Measurements from ENCODE around the gene KRT80.

KRT80 gene

GRCh38 chr12:52156757-52157565 is 34.9 kb downstream of the KRT80 start:
- DNase-seq (ENCODE audit: low read depth in 4 of 4, low spot score in 1 of 4): peak; percentile 49 to 59 (median 56)

- DNase-seq (ENCODE audit: low read depth in 4 of 4, low spot score in 1 of 4): no peak
Measured at GRCh38 chr12:52156311-52156710, 35.5 kb downstream of the KRT80 start.

GRCh38 chr12:52155048-52155868 is 36.6 kb downstream of the KRT80 start:
- no peak for DNase-seq (ENCODE audit: low read depth in 4 of 4, low spot score in 1 of 4)

- DNase-seq (ENCODE audit: low read depth in 4 of 4, low spot score in 1 of 4): no peak
Measured at GRCh38 chr12:52152905-52153317, 38.9 kb downstream of the KRT80 start.

GRCh38 chr12:52151837-52152783 is 39.7 kb downstream of the KRT80 start:
- peak; percentile 36 to 47 (median 44) for DNase-seq (ENCODE audit: low read depth in 4 of 4, low spot score in 1 of 4)

GRCh38 chr12:52151153-52151836 is 40.5 kb downstream of the KRT80 start:
- DNase-seq (ENCODE audit: low read depth in 4 of 4, low spot score in 1 of 4): no peak

- no peak for DNase-seq (ENCODE audit: low read depth in 4 of 4, low spot score in 1 of 4)
Measured at GRCh38 chr12:52149651-52150241, 42.1 kb downstream of the KRT80 start.

- DNase-seq (ENCODE audit: low read depth in 4 of 4, low spot score in 1 of 4): no peak
Measured at GRCh38 chr12:52149182-52149641, 42.6 kb downstream of the KRT80 start.

- no peak for DNase-seq (ENCODE audit: low read depth in 4 of 4, low spot score in 1 of 4)
Measured at GRCh38 chr12:52148464-52149181, 43.2 kb downstream of the KRT80 start.

GRCh38 chr12:52147964-52148463 is 43.8 kb downstream of the KRT80 start:
- DNase-seq (ENCODE audit: low read depth in 4 of 4, low spot score in 1 of 4): no peak

GRCh38 chr12:52147367-52147963 is 44.3 kb downstream of the KRT80 start:
- no peak for DNase-seq (ENCODE audit: low read depth in 4 of 4, low spot score in 1 of 4)

GRCh38 chr12:52146822-52147366 is 44.9 kb downstream of the KRT80 start:
- DNase-seq (ENCODE audit: low read depth in 4 of 4, low spot score in 1 of 4): no peak

- DNase-seq (ENCODE audit: low read depth in 4 of 4, low spot score in 1 of 4): no peak
Measured at GRCh38 chr12:52146089-52146821, 45.6 kb downstream of the KRT80 start.

GRCh38 chr12:52145228-52146088 is 46.4 kb downstream of the KRT80 start:
- DNase-seq (ENCODE audit: low read depth in 4 of 4, low spot score in 1 of 4): no peak

- no peak for DNase-seq (ENCODE audit: low read depth in 4 of 4, low spot score in 1 of 4)
Measured at GRCh38 chr12:52144512-52145227, 47.1 kb downstream of the KRT80 start.

- no peak for DNase-seq (ENCODE audit: low read depth in 4 of 4, low spot score in 1 of 4)
Measured at GRCh38 chr12:52142431-52142830, 49.4 kb downstream of the KRT80 start.

Measured in stimulated activated CD4-positive, alpha-beta T cell treated with anti-CD3 and anti-CD28 coated beads, Interleukin-1b, Interleukin-23, amount 100 ng/mL, for 24 hours (primary cell).